Panc1 (cell line): ENCODE results near the gene GNAQ. TPM values are rescaled to one million over a fixed set of nuclear protein-coding genes. Genes with fewer than 3 reads are reported as not detected.

Experiments used
- ATAC-seq: fragments of 200-7000 bp; cut with Tn5 transposase; 2 replicates; pipeline ENCODE4 v1.9.1; 2020; ENCODE audit warnings: mild to moderate bottlenecking, moderate library complexity
- BruUV-seq: library from RNA; stranded (reverse); fragments of 400-500 nt; replicated peaks from 2 replicates; lab custom pipeline; 2021; lab: Mats Ljungman, UMichigan
- CTCF ChIA-PET: fragments of 300-600 bp; sonication (Branson Sonifier 250); formaldehyde crosslinking; loops from one replicate; lab custom pipeline; 2022; ENCODE audit warnings: antibody characterized with exemption; lab: Charles Lee
- POLR2A ChIA-PET: fragments of 300-600 bp; sonication (Branson Sonifier 250); formaldehyde crosslinking; loops from one replicate; lab custom pipeline; 2022; ENCODE audit warnings: antibody characterized with exemption; lab: Charles Lee
- DNase-seq: peaks from one replicate; pipeline ENCODE4 v3.0.0-alpha.2; 2010; ENCODE audit warnings: low read depth, low spot score
- H3K27ac ChIP-seq: 2 replicates; pipeline ENCODE4 v1.5.1; 2011; ENCODE audit warnings: mild to moderate bottlenecking, low read length, inconsistent platforms
- H3K27me3 ChIP-seq: fragments of 200-500 bp; sonication (Bioruptor generic); 2 replicates; pipeline ENCODE4 v1.6.0; 2014; ENCODE audit warnings: low read length, inconsistent platforms; ENCODE audit not compliant: control insufficient read depth, insufficient read depth
- H3K36me3 ChIP-seq: fragments of 200-500 bp; sonication (Bioruptor generic); 2 replicates; pipeline ENCODE4 v1.5.1; 2014; ENCODE audit warnings: inconsistent platforms, mild to moderate bottlenecking, low read length, moderate library complexity; ENCODE audit not compliant: control insufficient read depth, insufficient read depth
- H3K4me1 ChIP-seq: 2 replicates; pipeline ENCODE4 v1.5.1; 2011; ENCODE audit warnings: inconsistent platforms, mild to moderate bottlenecking, low read length, moderate library complexity; ENCODE audit not compliant: control insufficient read depth, insufficient read depth
- H3K4me3 ChIP-seq, 2 experiments: 2 replicates each; pipeline ENCODE4 v1.5.1; 2011 to 2012; ENCODE audit warnings: low read depth in 2 of 2, low read length in 2 of 2, mild to moderate bottlenecking in 2 of 2, inconsistent platforms in 1 of 2, moderate library complexity in 1 of 2
- H3K9me3 ChIP-seq: fragments of 200-500 bp; sonication (Bioruptor generic); 2 replicates; pipeline ENCODE4 v1.5.1; 2014; ENCODE audit warnings: low read depth, mild to moderate bottlenecking, inconsistent platforms, low read length, moderate library complexity; ENCODE audit not compliant: control insufficient read depth, insufficient read depth
- POLR2AphosphoS5 ChIP-seq: IDR thresholded peaks from 2 replicates; pipeline ENCODE4 v1.6.1; 2012; ENCODE audit warnings: mild to moderate bottlenecking, low read depth, low read length, moderate library complexity
- SIN3A ChIP-seq: IDR thresholded peaks from 2 replicates; pipeline ENCODE4 v1.6.1; 2012; ENCODE audit warnings: low read depth, mild to moderate bottlenecking, low read length, moderate library complexity, borderline replicate concordance; ENCODE audit not compliant: insufficient read depth
- TCF7L2 ChIP-seq: IDR thresholded peaks from 2 replicates; pipeline ENCODE4 v1.6.1; 2011; ENCODE audit warnings: mild to moderate bottlenecking, low read depth, low read length, inconsistent platforms
- in situ Hi-C: cut with HindIII; loops from 2 replicates; pipeline ENCODE4 v1.10.0; 2016; ENCODE audit warnings: low sequenced_read_pairs, low pct_unique_long_range_greater_than_20kb
- intact Hi-C: fragments of 100-400 bp; cut with micrococcal nuclease; formaldehyde crosslinking; loops from one replicate; pipeline ENCODE4 v1.10.0; 2022; ENCODE audit not compliant: unreplicated experiment
- total RNA-seq: library from RNA; stranded (reverse); gene quantifications from one replicate; pipeline ENCODE4 v1.2.1, GENCODE V29; 2021; ENCODE audit not compliant: unreplicated experiment
- TF ChIP-seq, protein P1 (sequence below): fragments of 450-650 bp; IDR thresholded peaks from 2 replicates; pipeline ENCODE4 v1.5.1; 2017; ENCODE audit warnings: mild to moderate bottlenecking
- TF ChIP-seq, protein P2 (sequence below), 2 experiments: IDR thresholded peaks; 2 replicates each; pipeline ENCODE4 v1.6.1; 2011 to 2012; ENCODE audit warnings: low read depth in 2 of 2, control low read depth in 1 of 2, low read length in 1 of 2, mild to moderate bottlenecking in 1 of 2, moderate library complexity in 1 of 2; ENCODE audit not compliant: insufficient read depth in 1 of 2

Gene GNAQ
- total RNA-seq, 1 experiment from 2014 or later = 34.5 TPM

DNA sequence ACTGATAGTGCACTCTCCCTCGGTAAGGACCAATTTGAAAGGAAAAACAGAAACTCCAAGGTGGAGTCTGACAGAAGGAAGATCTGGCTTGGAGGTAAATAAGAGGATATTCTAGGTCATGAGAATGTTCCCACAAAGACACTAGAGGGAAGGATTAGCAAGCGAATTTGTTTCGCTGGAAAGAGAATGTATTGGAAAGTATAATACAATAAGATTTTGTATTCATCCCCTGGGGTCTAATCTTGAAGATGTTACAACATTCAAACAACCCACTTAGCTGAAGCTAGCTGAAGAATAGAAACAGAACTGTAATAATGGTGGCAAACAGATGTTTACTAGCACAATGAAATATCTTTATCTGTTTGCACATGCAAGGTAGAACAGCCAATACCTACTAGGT is 158.7 kb downstream of the GNAQ start:
- intact Hi-C loops = no loop called here
- Histone ChIP-seq H3K27ac (no peak overlapping the region), H3K4me3 (no peak overlapping the region), H3K27me3 (no peaks in the 10 kb centered on the region), H3K9me3 (no peaks in the 10 kb centered on the region), H3K4me1 (no peaks in the 10 kb centered on the region), H3K36me3 (no peaks in the 10 kb centered on the region)
- no peak for DNase-seq
- ChIA-PET POLR2A (no interaction called here), CTCF (no interaction called here)
- ATAC-seq = no peak
- BruUV-seq = no TSS peak
- in situ Hi-C loops = no loop called here
- TF ChIP-seq, protein P1, sequence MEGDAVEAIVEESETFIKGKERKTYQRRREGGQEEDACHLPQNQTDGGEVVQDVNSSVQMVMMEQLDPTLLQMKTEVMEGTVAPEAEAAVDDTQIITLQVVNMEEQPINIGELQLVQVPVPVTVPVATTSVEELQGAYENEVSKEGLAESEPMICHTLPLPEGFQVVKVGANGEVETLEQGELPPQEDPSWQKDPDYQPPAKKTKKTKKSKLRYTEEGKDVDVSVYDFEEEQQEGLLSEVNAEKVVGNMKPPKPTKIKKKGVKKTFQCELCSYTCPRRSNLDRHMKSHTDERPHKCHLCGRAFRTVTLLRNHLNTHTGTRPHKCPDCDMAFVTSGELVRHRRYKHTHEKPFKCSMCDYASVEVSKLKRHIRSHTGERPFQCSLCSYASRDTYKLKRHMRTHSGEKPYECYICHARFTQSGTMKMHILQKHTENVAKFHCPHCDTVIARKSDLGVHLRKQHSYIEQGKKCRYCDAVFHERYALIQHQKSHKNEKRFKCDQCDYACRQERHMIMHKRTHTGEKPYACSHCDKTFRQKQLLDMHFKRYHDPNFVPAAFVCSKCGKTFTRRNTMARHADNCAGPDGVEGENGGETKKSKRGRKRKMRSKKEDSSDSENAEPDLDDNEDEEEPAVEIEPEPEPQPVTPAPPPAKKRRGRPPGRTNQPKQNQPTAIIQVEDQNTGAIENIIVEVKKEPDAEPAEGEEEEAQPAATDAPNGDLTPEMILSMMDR = no peak
- TF ChIP-seq, protein P2, sequence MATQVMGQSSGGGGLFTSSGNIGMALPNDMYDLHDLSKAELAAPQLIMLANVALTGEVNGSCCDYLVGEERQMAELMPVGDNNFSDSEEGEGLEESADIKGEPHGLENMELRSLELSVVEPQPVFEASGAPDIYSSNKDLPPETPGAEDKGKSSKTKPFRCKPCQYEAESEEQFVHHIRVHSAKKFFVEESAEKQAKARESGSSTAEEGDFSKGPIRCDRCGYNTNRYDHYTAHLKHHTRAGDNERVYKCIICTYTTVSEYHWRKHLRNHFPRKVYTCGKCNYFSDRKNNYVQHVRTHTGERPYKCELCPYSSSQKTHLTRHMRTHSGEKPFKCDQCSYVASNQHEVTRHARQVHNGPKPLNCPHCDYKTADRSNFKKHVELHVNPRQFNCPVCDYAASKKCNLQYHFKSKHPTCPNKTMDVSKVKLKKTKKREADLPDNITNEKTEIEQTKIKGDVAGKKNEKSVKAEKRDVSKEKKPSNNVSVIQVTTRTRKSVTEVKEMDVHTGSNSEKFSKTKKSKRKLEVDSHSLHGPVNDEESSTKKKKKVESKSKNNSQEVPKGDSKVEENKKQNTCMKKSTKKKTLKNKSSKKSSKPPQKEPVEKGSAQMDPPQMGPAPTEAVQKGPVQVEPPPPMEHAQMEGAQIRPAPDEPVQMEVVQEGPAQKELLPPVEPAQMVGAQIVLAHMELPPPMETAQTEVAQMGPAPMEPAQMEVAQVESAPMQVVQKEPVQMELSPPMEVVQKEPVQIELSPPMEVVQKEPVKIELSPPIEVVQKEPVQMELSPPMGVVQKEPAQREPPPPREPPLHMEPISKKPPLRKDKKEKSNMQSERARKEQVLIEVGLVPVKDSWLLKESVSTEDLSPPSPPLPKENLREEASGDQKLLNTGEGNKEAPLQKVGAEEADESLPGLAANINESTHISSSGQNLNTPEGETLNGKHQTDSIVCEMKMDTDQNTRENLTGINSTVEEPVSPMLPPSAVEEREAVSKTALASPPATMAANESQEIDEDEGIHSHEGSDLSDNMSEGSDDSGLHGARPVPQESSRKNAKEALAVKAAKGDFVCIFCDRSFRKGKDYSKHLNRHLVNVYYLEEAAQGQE (IDR thresholded peaks at IDR 0.05; ENCODE audit: insufficient read depth in 1 of 2, low read depth in 2 of 2, low read length in 1 of 2) = no peak
- TF ChIP-seq SIN3A = no peak
- no peak for TF ChIP-seq POLR2AphosphoS5
- no peak for TF ChIP-seq TCF7L2

DNA sequence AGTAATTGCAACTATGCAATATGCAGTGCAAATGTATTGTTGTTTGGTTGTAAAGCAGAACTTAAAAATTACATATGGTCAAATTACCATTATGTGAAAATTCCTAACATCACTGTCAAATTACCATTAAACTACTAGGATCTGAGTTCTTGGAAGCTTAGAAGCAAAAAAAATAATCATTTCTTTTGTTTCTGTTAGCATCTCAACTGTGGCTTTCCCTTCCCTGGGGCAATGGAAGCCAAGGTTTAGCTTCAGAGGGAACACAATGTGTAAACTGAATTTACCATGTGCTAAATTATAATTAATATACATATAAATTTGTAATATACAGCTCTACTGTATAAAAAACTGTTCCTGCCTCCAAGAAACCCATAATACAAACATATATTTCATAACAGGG is 159.4 kb downstream of the GNAQ start:
- Histone ChIP-seq H3K36me3 (no peaks in the 10 kb centered on the region), H3K27ac (no peak overlapping the region), H3K4me3 (no peak overlapping the region), H3K4me1 (no peaks in the 10 kb centered on the region), H3K9me3 (no peaks in the 10 kb centered on the region), H3K27me3 (no peaks in the 10 kb centered on the region)
- in situ Hi-C loops (no loop called here), intact Hi-C loops (no loop called here)
- TF ChIP-seq SIN3A (no peak), POLR2AphosphoS5 (no peak), TCF7L2 (no peak)
- TF ChIP-seq, protein P1 = no peak
- ChIA-PET CTCF (no interaction called here), POLR2A (no interaction called here)
- no TSS peak for BruUV-seq
- DNase-seq (no peak), ATAC-seq (no peak)
